Suppressor macrophage (primary cell): ENCODE data around the gene NOB1.
"Not testable (repeated sequence)": the region's sequence is repeated elsewhere in the genome, so short reads cannot be mapped to it uniquely, and the experiment has no call there.

ENCODE experiments used
- DNase-seq, 4 experiments: peaks; one replicate each; pipeline ENCODE4 v3.0.0-alpha.2; 2020 to 2022
- total RNA-seq, 17 experiments: gene quantifications; one replicate each; lab custom pipeline; 2026; ENCODE audit warnings: mixed read lengths in 6 of 17, inconsistent platforms in 3 of 17; lab: John Stamatoyannopoulos, UW

Gene NOB1
- 5.5 to 29.1 (median 11.0) reads per million in 17 experiments for total RNA-seq

DNA sequence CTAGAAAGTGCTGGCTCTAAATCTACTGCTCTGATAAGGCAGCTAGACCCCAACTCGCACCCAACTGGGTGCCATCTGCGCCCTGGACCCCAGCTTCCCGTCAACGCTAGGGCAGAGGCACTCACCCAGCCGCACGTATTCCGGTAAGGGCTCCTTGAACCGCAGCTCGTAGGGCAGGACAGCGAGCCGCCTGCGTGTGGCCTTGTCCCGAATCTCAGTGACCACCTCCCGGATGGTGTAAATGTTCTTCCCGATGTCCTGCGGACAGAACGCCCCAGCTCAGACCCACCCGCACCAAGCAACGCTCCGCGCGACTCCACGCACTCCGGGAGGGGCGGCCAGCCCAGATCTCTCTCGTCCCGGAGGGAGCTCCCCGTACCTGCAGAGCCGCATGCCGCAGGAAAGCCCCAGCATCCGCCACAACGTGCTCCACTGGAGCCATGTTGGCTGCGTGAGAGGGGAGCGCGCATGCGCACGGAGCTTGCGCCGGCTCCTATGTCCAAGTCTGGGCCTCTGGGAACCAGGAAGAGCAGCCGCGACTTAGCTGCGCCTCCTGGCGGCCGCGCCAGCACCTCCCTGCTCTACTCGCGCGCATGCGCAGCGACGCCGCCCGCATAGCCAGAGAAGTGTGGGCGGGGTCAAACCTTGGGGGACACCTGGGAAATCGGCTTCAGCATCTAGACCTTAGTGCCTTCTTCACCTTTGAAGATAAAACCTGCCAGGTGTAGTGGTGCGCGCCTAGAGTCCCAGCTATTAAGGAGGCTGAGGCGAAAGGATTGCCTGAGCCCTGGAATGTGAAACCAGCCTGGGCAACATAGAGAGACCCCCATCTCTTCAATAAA is at the start of gene NOB1:
NOB1 (minus strand) TSS at position 458 of the 842 bp plus-strand sequence; CDS start at position 442, 16 bp downstream.
- DNase-seq, result peak; percentile 98 to 99 (median 99)

DNA sequence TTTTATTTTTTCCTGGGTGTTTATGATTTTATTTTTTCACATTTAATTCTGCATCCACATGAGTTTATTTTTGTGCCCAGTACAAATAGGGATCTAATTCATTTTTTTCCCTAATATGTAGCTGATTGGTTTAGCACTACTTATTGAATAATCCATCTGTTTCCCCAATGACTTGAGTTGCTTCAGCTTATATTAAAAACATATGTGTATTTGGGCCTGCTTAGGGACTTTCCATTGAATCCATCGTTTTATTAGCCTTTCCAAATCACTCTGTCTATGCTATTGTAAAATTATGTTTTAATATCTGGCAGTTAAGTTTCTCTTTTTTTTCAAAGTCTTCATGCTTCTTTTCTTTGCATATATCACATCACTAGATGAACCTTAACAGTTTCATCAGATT is 49.6 kb upstream of the NOB1 start:
- no peak for DNase-seq

- no peak for DNase-seq
Measured at GRCh38 chr16:69799611-69800031, 44.9 kb upstream of the NOB1 start.

DNA sequence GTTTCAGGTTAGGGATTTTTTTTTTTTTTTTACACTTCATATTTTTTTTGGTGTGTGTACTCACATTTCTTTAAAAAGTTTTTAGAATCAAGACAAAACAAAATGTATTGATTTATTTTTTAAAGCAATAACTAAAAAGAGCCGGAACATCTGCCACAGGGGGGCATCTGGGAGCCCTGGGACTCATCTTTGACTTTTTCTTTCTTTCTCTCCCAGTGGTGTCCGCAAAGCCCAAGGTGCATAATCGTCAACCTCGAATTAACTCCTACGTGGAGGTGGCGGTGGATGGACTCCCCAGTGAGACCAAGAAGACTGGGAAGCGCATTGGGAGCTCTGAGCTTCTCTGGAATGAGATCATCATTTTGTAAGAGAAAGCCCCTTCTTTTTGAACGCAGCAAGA is 43.7 kb upstream of the NOB1 start:
- DNase-seq, result no peak

DNA sequence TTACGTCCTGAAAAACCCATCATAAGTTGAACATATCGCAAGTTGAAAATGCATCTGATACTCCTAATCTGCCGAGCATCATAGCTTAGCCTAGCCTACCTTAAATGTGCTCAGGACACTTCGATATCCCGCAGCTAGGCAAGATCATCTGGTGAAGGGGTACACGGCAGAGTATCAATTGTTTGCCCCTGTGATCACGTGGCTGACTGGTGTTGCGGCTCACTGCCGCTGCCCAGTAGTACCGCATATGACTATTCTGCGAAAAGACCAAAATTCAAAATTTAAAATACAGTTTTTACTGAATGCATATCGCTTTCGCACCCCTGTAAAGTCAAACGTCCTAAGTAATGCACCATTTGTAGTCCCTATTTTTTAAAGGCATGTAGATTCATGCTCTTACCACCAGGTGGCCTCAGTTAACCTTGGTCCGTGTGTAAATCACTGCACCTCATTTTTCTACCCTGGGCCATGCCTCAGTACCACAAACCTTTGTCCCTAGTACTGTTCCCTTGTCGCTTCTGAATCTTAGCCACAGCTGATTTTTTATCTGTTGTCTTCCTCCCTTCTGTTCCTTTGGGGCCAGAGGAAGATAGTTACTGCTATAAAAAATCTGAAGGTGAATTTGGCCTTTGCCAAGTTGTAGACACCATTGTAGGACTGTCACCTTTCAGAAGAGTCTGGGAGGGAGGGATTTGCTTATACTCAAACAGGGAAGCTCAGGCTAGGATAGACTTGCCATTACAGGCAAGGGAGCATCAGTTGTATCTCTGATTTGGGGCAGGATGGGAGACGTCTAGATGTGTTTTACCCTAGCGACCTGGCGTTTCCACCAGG is 41.8 kb upstream of the NOB1 start:
- peak; percentile 56 to 77 (median 60) for DNase-seq

- no peak for DNase-seq
Measured at GRCh38 chr16:69794486-69794885, 39.8 kb upstream of the NOB1 start.

- peak in 3 of 4 experiments; percentile 29 to 42 (median 35) for DNase-seq
Measured at GRCh38 chr16:69793526-69793925, 38.8 kb upstream of the NOB1 start.

DNA sequence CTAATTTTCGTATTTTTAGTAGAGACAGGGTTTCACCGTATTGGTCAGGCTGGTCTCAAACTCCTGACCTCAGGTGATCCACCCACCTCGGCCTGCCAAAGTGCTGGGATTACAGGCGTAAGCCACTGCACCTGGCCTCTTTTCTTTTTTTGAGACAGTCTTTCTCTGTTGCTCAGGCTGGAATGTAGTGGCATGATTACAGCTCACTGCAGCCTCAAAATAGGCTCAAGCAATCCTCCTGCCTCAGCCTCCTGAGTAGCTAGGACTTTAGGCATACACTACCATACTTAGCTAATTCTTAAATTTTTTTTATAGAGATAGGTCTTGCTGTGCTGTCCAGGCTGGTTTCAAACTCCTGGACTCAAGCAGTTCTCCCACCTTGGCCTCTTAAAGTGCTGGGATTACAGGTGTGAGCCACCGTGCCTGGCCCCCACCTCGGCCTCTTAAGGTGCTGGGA is 36.7 kb upstream of the NOB1 start:
- not testable (repeated sequence) for DNase-seq

DNA sequence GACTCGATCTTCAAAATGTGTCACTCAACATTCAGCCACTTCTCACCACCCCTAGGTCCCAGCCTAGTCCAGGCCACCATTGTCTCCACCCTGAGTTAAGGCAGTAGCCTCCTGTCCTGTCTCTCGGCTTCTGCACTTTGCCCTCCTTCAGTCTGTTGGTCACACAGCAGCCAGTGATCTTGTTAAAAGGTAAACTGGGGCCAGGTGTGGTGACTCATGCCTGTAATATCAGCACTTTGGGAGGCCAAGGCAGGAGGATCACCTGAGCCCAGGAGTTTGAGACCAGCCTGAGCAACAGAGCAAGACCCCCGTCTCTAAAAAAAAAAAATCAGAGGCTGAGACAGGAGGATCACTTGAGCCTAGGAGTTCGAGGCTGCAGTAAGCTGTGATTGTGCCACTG is 33.2 kb upstream of the NOB1 start:
- DNase-seq, result no peak

DNA sequence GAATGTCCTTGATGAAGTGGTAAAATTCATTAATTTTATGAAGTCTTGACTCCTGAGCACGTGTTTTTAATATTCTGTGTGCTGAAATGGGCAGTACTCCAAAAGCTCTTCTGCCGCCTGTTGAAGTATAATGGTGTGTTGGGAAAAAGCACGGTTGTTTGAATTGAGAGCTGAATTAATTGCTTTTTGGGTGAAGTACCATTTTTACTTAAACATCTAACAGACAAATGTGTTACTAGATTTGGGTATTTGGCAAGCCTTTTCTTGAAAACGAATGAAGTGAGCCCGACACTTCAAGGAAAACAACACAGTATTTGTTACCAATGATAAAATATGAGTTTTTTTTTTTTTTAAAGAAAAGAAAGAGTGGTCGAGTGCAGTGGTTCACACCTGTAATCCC is 29.9 kb upstream of the NOB1 start:
- no peak for DNase-seq

GRCh38 chr16:69781118-69781517 is 26.4 kb upstream of the NOB1 start:
- DNase-seq, result no peak

DNA sequence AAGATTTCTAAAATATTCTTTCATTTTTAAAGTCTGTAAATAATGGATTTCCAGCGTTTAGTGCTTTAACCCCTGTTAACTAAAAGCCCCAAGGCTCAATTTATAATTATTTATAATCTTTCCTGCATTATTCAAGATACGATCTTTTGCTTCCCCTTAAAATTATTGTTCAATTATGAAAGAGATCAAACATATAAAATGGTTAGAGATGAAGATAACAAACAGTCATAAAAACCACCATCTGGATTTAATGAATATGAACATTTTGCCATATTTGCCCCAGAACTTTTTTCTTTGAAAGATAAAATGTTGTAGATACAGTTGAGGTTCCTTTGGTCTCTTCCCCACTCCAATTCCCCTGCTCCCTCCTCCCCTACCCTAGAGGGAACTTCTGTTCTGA is 25.0 kb upstream of the NOB1 start:
- no peak for DNase-seq

DNA sequence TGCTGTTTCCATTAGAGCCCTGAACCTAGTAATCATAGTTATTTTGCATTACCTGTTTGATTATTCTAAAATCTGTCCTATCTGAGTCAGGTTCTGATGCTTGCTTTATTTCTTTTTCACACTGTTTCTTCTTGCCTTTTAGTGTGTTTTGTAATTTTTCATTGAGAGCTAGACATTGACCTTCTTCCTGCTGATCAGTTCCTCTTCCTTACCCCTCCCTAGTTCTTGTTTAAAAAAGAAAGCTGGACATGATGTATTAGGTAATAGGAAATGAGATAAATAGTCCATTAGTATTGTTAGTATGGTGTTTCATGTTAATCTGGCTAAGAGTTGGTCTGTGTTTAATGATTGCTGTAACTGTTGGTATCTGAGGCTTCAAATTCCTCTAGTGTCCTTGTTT is 20.8 kb upstream of the NOB1 start:
- peak in 3 of 4 experiments; percentile 17 to 51 (median 47) for DNase-seq

GRCh38 chr16:69773260-69773947 is 18.7 kb upstream of the NOB1 start:
- no peak for DNase-seq

- DNase-seq, result no peak
Measured at GRCh38 chr16:69771651-69771967, 16.9 kb upstream of the NOB1 start.

DNA sequence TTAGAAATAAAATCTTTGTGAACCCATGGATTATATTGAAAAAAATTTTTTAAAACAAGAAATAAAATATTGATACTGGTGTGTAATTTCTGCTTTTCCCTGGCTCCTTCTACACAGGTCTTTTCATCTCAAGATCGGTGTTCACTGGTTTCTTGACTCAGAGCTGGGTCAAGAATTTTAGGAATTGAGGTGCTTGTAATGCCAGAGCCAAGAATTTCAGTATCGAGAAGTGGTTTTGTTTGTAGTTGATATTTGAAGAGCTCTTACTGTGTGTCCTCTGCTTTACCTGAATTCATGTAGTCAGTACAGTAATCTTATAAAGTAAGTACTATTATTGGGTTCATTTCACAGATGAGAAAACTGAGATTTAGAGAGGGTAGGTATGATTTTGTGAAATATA is 14.7 kb upstream of the NOB1 start:
- no peak for DNase-seq

DNA sequence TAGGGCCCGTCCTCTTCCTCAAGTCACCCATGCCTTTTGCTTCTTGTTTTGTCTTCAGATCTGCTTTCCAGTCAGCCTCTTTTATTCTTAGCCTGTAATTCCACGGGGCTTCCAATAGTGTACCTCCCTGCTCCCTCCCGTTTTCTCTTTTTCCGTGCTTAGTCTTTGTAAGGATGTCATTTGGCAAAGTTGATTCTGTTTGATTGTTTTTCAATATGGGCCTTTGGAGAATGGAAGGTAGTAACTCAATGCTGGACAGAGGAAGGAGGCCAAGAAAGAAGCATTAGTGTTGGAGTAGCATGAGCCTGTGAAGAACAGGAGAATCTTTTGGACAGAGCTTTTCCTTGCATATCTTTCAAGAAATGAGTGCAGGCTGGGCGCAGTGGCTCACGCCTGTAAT is 13.9 kb upstream of the NOB1 start:
- no peak for DNase-seq

DNA sequence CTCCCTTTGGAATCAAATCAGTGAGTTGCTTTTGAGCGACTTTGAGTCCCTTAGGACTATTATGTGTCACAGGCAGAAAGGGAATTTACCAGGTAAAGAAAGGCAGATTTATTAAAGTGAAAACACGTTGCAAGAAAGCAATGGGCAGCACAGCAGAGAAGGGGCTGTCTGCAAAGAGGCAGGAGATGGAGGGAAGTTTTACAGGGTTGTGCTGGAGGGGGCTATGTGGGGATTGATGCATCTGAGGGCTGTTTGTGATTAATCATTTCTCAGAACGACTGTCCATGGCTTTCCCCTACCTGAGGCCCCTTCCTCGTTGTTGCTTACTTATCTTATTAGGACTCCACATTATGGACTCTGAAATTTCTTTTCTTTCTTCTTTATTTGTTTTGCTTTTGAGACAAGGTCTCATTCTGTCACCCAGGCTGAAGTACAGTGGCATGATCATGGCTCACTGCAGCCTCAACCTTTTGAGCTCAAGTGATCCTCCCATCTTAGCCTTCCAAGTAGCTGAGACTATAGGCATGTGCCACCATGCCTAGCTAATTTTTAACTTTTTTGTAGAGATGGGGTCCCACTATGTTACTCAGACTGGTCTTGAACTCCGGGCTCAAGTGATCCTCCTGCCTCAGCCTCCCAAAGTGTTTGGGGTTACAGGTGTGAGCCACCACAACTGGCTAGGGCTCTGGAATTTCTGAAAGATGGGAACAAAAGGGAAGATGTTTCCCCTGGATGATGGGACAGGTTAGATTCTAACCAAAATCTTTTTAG is 12.9 kb upstream of the NOB1 start:
- no peak for DNase-seq

- no peak for DNase-seq
Measured at GRCh38 chr16:69763599-69763942, 8.8 kb upstream of the NOB1 start.

GRCh38 chr16:69762814-69763598 is 8.3 kb upstream of the NOB1 start:
- peak; percentile 40 to 70 (median 66) for DNase-seq
